Activated CD8-positive, alpha-beta memory T cell treated with anti-CD3 and anti-CD28 coated beads for 4 hours (primary cell): Measurements from ENCODE around the gene ZSWIM8.
"Not testable (repeated sequence)": the region's sequence is repeated elsewhere in the genome, so short reads cannot be mapped to it uniquely, and the experiment has no call there.

ENCODE experiments used
- DNase-seq, 2 donors: peaks; one replicate each; pipeline ENCODE4 v3.0.0-alpha.2; 2020; ENCODE audit warnings: low read depth in 2 of 2

Gene ZSWIM8

GRCh38 chr10:73814896-73815718 lies 29.7 kb downstream of the ZSWIM8 start:
- no peak for DNase-seq

- no peak for DNase-seq
Measured at GRCh38 chr10:73815719-73816030, 30.3 kb downstream of the ZSWIM8 start.

GRCh38 chr10:73816917-73817729 lies 31.7 kb downstream of the ZSWIM8 start:
- DNase-seq = no peak

DNA sequence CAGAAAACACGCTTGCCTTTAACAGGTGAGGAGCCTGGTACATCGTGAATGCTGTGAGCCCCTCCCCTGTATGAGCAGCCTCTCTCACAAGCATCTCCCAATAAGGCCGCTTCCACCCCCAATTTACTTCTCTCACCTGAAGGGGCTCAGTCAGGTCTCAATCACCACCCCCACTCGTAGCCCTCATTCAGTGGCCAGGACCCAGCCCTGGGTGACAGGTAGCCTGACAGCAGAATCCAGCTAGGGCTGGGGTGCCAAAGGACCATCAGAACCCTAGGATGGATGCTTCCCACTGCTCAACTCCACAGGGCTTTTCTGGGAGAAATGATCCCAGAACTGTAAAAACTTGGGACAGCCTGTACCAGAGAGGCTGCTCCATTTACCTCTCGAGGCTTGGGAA lies 32.4 kb downstream of the ZSWIM8 start:
- no peak for DNase-seq

DNA sequence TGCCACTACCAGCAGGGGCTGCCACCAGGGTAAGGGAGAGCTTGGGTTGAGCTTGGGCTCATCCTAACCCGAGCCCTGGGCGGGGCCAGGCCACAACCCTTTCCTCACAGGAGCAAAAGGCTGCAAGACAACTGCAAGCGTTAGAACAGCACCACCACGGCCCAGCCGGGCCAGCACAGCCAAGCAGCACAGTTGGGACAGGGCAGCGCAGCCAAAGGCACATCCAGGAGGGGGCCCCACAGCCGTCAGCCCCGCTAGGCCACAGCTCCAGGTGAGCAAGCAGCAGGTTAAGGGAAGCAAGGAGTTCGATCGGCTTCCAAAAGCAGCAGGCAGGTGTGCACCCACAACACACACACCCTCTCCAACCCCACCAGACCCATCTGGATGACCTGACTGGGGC lies 33.0 kb downstream of the ZSWIM8 start:
- DNase-seq = no peak

DNA sequence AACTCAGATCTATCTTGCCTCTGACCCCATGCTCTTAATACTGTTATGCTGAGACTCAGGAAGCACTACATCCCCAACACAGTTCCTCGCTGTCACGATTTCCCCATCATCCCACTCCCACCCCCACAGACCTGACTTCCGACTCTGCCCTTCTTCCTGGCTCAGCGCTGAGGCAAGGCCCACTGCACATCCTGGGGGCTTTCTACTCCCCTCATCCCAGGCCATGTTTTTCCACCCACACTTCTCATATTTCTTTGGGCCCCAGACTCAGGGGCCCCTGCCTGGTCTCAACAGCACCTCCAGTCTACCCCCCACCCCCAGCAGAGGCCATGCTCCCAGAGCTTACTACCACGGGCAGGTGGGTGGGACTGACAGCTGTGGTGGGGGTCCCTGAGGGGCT lies 33.7 kb downstream of the ZSWIM8 start:
- no peak for DNase-seq

DNA sequence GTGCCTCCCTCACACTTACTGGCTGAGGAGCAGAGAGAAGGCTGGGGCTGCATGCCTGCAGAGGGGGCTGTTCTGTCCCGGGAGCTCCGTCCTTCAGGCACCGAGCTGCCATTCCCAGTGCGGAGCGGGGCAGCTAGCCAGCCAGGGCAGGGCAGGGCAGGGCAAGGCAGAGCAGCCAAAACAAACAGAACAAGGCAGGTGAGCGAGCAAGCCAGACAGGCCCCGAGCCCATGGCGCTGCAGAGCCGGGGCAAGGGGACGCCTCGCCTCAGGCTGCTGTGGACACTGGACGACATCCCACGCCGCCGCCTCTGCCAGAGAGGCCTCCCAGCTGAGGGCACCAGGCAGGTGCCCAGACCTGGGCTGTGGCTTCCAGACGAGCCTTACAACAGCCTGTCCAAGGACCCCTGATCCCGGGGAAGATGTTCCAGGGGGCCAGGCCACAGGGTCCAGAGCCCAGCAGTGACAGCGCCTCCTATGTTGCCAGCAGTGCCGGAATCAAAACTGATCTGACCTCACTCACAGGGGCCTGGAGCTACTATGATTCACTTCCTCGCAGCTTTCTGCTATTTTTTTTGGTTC lies 34.2 kb downstream of the ZSWIM8 start:
- DNase-seq = no peak

GRCh38 chr10:73823391-73823790 lies 38.0 kb downstream of the ZSWIM8 start:
- no peak for DNase-seq

DNA sequence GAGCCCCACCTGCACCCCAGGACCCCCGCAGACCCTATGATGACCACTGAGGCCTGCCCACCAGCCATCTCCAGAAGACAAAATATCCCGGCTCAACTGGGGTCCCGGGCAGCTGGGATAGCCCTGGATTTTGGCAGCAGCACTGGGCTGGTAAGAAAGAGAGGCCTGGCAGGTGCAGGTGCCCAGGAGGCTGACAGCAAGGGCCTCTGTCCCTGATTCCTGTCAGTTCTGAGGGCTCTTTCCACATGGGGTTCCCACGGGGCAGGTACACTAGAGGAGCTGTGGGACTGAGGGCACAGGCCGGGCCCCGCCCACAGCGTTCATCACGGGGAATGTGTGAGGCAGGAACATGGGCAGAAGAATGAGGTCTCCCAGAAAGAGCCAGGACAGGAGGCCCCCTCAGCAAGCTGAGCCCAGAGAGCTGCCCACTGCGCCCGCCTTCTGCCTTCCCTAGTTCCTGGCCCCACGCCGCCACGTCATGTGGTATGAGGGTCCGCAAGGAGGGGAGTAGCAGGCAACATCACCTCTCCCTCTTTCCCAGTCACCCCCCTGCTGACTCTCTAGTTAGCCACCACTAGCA lies 38.8 kb downstream of the ZSWIM8 start:
- DNase-seq = no peak

GRCh38 chr10:73827346-73828089 lies 42.1 kb downstream of the ZSWIM8 start:
- DNase-seq = no peak

- no peak for DNase-seq
Measured at GRCh38 chr10:73828161-73828560, 42.8 kb downstream of the ZSWIM8 start.

- DNase-seq = not testable (repeated sequence)
Measured at GRCh38 chr10:73829090-73829489, 43.7 kb downstream of the ZSWIM8 start.

DNA sequence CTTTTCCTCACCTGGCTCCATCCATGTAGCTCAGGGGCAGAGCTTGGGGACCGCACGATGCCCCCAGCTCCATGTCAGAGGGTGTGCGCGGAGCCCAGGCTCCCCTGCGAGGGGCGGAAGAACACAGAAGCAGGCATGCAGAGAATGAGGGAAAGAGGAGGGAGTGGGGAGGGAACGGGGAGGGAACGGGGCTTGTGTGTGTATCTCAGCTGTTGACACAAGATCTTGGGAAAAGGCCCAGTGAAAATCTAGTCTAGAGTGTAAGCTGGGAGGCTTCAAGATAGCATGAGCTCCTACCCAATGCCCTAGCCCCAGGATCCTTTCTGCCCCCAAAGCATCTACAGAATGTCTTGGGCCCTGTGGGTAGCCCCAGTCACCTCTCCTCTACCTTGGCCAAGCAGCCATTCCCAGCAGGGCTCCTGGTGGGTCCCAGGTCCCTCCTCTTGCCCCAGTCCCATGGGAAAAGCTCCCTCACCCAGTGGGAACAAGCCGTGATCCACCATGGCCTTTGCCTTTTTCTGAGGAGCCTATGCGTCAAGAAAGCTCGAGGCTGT lies 51.1 kb downstream of the ZSWIM8 start:
- no peak for DNase-seq

GRCh38 chr10:73837072-73837471 lies 51.7 kb downstream of the ZSWIM8 start:
- DNase-seq = no peak

DNA sequence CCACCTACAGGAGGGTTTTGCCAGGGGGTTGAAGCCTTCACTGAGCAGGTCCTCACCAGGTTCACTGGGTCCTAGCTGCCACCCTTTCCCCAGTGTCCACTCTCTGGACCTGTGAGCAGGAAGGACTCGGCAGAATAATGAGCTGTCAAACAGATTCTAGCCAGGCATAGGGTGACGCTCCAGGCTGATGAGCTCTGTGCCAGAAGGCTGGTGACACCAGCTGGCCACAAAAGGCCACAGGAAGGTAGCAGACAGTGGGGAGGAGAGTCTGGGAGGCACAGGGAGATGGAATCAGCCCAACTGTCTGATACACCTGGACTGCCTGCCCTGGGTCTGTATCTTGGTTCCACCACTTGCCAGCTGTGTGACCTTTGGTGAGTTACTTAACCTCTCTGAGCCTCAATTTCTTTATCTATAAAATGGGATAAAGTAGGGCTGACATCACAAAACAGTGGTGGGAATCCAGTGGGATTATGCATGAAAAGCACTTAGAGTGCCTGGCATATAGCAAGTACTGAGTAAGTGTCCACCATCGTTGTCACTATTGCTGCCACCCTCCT lies 52.7 kb downstream of the ZSWIM8 start:
- no peak for DNase-seq

- DNase-seq = no peak
Measured at GRCh38 chr10:73838827-73839226, 53.4 kb downstream of the ZSWIM8 start.

GRCh38 chr10:73839276-73839966 lies 54.0 kb downstream of the ZSWIM8 start:
- DNase-seq = no peak

DNA sequence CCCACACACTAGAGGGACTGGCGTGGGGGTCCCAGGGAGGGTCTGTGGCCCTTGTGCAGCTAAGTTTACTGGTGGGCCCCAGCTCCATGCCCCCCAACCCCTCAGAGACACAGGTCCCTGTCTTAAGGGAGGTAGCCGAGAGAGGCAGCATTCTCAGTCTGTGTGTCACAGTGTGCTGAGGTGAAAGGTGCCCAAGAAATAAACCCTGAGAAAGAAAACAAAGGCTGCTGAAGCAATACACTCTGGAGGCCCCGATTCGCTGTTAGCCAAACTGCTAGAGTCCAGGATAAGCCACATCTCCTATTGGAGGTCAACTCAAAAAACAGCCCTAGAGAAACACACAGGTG lies 54.6 kb downstream of the ZSWIM8 start:
- no peak for DNase-seq

GRCh38 chr10:73840403-73841060 lies 55.1 kb downstream of the ZSWIM8 start:
- no peak for DNase-seq

GRCh38 chr10:73841061-73841421 lies 55.6 kb downstream of the ZSWIM8 start:
- no peak for DNase-seq
